Choroid plexus epithelial cell (primary cell): ENCODE measurements around the gene RAD51B.

Experiments
- DNase-seq: peaks from one replicate; pipeline ENCODE4 v3.0.0-alpha.2; 2010; ENCODE audit warnings: low read depth
- H3K4me3 ChIP-seq: 2 replicates; pipeline ENCODE4 v1.5.1; 2011; ENCODE audit warnings: low read depth, mild to moderate bottlenecking, control low read depth, low read length, moderate library complexity
- CTCF ChIP-seq: conservative IDR thresholded peaks from 2 replicates; pipeline ENCODE4 v1.5.1; 2011; ENCODE audit warnings: low read depth, mild to moderate bottlenecking, control low read depth, inconsistent platforms, low read length, moderate library complexity

RAD51B gene

GRCh38 chr14:68320495-68320894, 500.9 kb downstream of the RAD51B start:
- no peak for TF ChIP-seq CTCF
- no peak overlapping the region for H3K4me3 ChIP-seq
- no peak for DNase-seq

GRCh38 chr14:68322940-68323620, 503.5 kb downstream of the RAD51B start:
- DNase-seq, result no peak
- H3K4me3 ChIP-seq, result no peak overlapping the region
- no peak for TF ChIP-seq CTCF

- TF ChIP-seq CTCF, result no peak
- DNase-seq, result no peak
- H3K4me3 ChIP-seq, result no peak overlapping the region
Observed at GRCh38 chr14:68325267-68325807, 505.8 kb downstream of the RAD51B start.

- no peak for DNase-seq
- no peak overlapping the region for H3K4me3 ChIP-seq
- TF ChIP-seq CTCF, result no peak
Observed at GRCh38 chr14:68327231-68327630, 507.7 kb downstream of the RAD51B start.

- DNase-seq, result no peak
- H3K4me3 ChIP-seq, result no peak overlapping the region
- no peak for TF ChIP-seq CTCF
Observed at GRCh38 chr14:68328509-68328908, 508.9 kb downstream of the RAD51B start.

GRCh38 chr14:68331426-68331825, 511.8 kb downstream of the RAD51B start:
- no peak overlapping the region for H3K4me3 ChIP-seq
- DNase-seq, result no peak
- TF ChIP-seq CTCF, result no peak

GRCh38 chr14:68331991-68332390, 512.4 kb downstream of the RAD51B start:
- TF ChIP-seq CTCF, result no peak
- no peak overlapping the region for H3K4me3 ChIP-seq
- no peak for DNase-seq
